ENCODE results near the gene STKLD1.
"Not testable (repeated sequence)": the region's sequence is repeated elsewhere in the genome, so short reads cannot be mapped to it uniquely, and the experiment has no call there.

Gene STKLD1

DNA sequence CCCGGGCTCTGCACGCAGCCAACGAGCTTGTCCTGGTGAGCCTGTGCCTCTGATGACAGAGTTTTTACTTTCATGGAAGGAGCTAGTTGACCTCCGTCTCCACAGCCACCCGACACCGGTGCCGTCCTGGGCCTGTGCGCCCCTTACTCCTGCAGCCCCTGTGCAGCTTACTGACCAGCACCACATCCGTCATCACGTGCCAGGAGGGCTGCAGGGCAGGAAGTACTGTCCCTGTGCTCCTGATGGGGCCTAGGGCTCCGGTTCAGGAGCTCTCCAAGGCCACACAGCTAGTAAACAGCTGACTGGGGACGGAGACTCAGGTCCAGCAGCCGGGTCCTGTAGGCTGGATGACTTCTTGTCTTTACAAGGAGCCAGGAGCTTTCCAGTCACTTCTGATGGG is 10.2 kb downstream of the STKLD1 start:
- DNase-seq: no peak

DNA sequence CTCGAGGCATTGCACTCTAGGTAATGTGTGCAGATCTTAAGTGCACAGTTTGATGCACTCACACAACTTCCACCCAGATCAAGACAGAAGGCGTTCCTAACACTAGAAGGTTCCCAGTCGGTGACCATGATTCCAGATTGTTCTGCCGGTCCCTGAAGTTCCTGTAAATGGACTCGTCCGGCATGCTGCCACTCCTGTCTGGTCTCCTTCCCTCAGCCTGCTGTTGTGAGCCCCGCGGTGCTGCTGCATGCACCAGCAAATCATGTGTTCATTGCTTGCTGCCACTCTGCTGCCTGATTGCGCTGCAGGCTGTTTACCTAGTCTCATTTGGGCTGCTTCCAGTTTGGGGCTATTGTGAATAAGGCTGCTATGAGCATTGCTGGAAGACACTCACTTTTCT is 11.5 kb downstream of the STKLD1 start:
- no peak for DNase-seq

DNA sequence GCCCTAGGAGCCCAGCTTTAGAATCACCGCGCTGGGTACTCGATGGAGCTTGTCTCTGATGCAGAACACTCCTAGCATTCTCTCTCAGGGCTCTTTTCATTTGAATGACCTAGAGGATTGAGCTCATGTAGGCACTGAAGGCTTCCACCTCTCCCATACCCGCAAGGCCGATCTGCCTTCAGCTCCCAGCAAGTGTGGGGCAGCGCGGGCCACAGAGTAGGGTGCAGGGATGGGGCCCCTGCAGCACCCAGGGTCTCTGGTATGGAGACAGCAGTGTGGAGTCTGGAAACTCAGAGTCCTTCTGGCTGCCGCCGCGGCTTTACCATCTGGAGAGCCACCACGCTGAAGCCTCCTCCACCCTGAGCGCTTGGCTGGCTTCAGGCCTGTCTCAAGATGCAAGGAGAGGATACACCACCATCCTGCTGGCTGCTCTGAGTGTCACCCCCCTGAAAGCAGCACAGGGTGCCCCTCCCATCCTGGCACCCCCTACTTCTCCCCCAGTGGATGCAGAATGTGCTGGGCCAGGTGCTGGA is 12.9 kb downstream of the STKLD1 start:
- DNase-seq: no peak

DNA sequence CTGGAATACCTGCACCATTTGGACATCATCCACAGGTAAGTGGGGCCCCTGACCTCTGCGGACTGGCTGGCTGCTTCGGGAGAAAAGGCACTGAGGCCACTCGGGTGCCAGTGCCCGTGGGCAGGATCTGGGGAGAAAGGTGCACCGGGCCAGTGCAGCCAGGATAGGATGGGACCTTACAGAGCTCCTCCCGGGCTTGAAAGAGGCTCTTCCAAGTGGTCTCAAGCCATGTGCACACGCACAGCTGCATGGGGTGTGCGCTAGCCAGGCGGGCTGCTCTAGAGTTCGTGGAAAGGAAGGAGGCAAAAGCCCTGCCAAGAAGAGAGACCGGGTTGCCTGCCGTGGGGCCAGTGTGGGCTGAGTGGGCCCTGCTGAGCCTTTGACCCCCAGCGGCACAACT is 13.4 kb downstream of the STKLD1 start:
- no peak for DNase-seq

DNA sequence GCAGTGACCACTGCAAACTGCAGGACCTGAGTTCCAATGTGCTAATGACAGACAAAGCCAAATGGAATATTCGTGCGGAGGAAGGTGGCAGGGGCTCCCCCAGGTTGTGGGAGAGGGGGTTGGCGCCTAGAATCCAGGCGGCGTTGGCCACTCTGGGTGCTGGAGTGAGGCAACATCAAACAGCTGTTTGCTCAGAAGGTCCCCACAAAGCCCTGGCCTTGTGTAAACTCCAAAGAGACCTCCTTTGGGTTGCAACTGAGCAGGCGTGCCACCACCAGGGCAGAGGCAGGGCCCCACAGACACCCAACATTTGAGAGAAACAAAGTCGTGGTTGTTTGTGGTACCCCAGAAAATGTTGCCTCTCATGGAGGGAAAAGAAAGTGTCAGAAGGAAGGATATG is 14.5 kb downstream of the STKLD1 start:
- no peak for DNase-seq

DNA sequence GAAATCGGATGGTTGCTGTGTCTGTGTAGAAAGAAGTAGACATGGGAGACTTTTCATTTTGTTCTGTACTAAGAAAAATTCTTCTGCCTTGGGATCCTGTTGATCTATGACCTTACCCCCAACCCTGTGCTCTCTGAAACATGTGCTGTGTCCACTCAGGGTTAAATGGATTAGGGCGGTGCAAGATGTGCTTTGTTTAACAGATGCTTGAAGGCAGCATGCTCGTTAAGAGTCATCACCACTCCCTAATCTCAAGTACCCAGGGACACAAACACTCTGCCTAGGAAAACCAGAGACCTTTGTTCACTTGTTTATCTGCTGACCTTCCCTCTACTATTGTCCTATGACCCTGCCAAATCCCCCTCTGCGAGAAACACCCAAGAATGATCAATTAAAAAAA is 15.3 kb downstream of the STKLD1 start:
- DNase-seq: not testable (repeated sequence)

DNA sequence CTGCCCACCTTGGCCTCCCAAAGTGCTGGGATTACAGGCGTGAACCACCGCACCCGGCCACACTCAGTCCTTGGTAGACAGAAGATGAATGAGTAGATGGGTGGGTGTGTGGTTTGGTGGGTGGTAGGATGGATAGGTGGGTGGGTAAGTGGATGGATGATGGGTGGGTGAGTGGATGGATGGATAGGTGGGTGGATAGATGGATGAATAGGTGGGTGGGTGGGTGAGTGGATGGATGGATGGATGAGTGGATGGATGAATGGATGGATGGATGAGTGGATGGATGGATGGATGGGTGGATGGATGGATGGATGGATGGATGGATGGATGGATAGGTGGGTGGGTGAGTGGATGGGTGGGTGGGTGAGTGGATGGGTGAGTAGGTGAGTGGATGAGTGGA is 16.1 kb downstream of the STKLD1 start:
- not testable (repeated sequence) for DNase-seq

DNA sequence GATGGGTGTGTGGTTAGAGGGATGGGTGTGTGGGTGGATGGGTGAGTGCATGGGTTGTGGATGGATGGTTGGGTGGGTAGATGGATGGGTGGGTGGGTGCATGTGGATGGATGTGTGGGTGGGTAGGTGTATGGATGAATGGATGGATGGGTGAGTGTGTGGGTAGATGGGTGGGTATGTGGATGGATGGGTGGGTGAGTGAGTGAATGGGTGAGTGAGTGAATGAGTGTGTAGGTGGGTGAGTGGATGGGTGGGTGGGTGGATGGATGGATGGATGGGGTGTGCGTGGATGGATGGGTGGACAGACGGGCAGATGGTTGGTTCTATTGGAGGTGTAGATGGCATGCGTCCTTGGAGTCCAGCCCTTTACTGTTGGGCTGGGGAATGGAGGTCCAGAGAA is 17.2 kb downstream of the STKLD1 start:
- DNase-seq: no peak

DNA sequence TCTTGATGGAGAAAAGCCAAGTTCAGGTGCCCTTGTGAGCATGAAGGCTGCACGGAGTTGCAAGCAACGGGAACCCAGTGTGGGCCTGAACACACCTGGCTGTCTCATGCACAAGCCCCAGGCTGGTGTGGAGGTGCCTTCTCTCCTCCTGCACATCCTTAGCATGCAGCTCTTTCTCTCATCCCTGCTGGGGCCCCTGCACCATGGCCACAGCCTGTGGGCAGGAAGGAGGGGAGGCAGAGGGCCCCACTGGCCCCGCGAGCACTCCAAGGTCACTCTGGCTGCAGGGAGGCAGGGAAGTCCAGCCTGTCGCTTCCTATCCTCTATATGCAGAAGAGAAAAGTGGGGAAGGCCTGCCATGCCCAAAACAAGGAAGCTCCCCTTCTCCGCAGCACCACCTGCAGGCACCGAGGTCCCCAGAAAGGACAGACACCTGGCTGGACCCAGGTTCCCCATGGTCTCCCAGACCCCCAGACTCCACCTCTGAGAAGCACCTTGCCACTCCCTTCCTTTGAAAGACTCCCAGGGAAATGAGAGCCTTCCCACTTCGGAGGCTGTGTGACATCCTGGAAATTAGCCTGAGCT is 18.6 kb downstream of the STKLD1 start:
- DNase-seq: no peak

DNA sequence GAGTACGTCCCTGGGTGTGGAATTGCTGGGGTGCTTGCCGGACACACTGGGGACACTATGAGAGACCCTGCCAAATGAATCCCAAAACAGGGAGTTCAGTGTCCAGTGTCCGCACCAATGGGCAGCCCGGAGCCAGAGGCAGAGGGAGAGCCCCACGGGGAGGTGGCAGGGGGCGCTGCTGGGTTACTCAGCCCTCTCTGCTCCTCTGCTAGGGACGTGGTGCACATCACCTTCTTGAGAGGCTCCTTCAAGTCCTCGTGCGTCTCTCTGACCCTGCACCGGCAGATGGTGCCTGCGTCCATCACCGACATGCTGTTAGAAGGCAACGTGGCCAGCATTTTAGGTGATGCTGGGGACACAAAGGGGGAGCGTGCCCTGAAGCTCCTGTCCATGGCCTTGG is 20.8 kb downstream of the STKLD1 start:
- no peak for DNase-seq

DNA sequence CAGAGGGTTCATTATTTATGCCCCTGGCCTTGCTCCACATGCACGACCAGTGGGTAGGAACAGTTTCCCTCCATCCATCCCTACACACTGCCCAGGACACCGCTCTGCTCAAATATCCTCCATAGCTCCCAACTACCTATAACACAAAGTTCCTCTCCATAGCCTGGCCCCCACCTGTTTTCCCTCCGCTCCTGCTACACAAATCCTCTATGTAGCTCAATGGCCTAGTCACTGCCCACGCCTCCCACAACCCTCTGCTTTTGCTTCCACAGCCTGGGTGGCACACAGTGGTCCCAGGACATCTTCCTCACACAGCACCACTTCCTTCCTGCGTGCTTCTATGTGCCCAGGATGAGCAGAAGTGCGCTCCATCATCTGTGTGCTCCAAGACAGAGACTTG is 21.2 kb downstream of the STKLD1 start:
- DNase-seq: no peak

DNA sequence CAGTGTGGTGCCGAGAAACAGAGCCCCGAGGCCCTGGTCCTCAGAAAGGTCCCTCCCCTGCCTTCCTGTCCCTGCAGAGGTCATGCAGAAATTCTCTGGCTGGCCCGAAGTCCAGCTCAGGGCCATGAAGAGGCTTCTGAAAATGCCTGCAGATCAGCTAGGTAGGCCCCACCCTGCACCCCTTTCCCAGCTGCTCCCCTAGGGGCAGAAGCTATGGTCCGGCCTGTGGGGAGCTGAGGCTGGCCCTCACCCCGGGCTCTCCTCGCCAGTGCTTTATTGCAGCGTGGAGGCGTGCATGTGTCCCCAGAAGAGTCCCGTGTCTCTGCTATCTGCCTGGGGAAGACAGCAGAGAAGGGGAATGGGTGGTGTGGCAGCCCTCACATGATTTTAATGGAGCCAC is 21.7 kb downstream of the STKLD1 start:
- DNase-seq: no peak

DNA sequence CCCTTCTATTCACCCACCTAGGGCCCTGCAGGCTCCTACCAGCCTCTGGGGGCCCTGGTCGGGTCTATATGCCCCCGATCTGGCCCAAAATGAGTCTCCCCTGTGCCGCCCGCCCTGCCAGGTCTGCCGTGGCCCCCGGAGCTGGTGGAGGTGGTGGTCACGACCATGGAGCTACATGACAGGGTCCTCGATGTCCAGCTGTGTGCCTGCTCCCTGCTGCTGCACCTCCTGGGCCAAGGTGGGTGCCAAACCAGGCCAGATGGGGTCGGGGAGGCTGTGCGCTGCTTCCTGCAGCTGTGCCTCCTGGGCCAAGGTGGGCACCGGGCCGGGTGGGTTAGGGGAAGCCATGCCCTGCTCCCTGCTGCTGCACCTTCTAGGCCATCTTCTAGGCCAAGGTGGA is 24.1 kb downstream of the STKLD1 start:
- no peak for DNase-seq

DNA sequence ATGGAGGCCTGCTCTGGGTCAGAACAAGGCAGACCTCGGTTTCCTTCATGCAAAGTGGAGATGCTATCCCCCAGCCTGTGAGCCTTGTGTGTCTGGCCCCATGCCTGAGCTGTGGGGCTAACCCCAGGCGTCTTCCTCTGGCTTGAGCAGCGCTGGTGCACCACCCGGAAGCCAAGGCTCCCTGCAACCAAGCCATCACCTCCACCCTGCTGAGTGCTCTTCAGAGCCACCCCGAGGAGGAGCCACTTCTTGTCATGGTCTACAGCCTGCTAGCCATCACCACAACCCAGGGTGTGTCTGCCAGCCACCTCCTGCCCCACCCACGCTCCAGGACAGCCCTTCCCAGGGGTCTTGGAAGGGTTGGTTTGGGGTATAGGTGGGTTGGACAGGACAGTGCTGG is 25.4 kb downstream of the STKLD1 start:
- DNase-seq: no peak

DNA sequence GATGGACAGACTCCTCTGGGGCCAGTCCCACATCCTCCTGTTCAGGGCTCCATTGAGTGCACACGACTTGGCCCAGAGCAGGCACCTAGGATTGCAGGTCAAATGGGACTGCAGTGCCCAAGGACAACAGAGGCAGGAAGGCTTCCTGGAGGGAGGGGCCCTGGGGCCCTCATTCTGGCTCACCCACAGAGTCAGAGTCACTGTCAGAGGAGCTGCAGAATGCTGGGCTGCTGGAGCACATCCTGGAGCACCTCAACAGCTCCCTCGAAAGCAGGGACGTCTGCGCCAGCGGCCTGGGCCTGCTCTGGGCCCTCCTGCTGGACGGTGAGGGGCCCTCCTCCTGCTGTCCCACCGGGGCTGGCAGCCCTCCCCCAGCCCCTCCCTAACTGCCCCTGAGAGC is 26.5 kb downstream of the STKLD1 start:
- no peak for DNase-seq

DNA sequence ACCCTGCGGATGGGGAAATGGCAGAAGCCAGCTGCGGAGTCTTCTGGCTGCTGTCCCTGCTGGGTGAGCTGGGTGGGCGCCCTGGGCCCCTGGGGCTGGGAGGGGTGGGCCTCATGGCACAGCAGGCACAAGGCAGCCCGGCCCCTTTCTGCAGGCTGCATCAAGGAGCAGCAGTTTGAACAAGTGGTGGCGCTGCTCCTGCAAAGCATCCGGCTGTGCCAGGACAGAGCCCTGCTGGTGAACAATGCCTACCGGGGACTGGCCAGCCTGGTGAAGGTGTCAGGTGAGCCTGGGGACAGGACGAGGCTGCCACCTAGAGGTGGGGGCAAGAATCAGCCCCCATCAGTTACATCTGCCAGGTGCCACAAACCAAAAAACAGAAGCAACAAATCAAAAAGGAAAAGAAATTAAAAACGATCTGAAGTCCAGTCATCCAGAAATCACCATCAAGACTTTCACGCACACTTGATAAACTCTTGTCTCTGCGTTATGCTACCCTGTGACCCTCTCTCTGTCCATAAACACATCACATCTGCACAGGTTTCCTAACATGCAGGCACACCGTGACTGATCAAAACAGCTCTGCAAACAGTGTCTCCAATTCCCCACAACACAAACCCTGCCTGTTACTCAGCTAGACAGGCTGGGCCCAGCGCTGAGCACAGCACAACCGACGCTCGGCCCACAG is 27.7 kb downstream of the STKLD1 start:
- DNase-seq: no peak

DNA sequence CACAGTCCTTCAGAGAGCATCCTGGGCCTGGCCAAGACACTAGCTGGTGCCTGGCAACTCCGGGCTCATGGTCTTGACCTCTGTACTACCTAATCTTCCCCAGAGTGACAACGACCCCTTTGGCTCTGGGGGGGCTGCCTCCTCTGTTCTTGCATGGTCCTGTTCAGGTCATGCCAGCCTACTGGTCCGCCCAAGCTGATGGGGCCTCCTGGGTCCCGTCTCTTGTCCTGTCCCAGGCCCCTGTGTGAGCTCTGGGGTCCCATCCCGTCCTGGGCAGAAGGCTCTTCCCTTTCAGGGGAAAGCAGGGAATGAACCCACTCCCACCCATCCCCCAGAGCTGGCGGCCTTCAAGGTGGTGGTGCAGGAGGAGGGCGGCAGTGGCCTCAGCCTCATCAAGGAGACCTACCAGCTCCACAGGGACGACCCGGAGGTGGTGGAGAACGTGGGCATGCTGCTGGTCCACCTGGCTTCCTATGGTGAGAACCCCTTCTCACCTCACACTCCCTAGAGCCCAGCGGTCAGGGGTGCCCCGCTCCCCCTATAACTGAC is 28.4 kb downstream of the STKLD1 start:
- no peak for DNase-seq

DNA sequence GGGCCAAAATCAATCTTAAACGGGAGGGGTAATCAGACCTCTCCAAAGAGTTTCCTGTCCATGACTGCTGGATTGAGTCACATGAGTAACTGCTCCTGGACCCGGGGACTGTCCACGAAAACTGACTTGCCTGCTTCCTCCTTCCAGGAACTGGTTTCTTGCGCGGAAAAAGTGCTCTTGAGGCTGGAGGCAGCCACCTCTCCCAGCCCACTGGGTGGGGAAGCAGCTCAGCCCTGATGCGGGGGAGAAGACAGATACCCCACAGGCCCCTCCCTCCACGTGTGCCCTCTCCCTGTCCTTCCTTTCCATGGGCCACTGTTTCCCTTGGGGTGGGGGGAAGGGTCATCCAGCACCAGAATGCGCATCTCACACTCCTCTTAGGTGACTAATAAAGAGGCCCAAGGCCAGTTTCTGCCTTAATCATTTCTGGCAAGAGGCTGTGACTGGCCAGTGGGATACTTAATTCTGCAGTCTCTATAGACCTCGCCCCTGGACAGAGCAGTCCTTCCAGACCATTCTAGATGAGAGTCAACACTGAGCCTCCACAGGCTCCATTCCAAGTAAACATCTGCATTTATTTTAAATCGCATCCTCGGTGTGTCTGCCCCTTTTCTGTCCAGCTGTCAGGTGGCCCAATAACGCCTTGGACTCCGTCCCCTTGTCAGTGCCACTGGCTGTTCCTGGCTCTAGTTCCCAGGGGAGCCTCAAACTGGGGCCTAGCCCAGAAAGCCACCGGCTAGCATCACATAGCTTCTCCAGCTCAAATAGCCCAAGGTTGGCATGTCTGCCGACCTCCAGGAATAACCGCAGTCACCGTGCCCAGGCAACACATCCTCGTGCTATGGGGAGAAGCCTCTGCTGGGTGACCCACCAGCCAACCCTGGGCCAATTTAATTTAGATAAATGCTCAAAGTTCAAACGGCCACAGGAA is 29.6 kb downstream of the STKLD1 start:
- DNase-seq: no peak

DNA sequence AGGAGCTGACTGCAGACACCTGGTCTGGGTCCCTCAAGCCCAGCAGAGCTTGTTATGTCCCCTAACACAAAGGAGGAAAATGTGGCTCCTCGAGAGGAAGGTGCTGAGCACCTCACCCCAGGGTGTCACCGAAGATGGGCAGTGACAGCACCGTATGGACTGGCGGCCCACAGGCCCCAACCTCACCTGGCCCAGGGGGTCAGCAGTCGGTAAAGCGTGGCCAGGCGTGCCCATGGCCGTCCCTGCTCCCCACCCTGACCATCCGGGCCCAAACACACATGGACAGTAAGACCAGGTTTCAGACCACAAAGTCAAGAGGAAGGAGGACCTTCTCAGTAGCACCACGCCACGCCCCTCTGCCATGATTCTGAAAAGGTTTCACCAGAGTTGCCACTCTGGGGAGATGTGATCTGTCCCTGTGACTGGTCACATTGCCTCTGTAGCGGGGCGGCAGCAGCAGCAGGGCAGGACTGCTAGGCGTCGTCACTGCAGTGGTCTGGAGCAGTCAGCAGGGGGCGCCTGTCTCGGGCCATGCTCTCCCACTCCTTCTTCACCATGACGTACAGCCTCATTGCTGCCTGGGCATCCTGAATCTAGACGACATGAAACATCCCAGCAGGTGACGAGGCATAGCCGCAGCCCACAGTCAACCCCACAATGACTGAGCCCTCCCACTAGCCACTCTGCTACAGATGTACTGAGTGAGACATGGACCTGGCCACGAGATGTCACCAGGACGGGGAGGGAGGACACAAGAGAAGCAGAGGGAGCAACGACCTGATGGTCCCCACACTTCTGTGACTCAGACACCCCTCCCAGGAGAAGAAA is 30.5 kb downstream of the STKLD1 start:
- peak; percentile 76 to 85 for DNase-seq

DNA sequence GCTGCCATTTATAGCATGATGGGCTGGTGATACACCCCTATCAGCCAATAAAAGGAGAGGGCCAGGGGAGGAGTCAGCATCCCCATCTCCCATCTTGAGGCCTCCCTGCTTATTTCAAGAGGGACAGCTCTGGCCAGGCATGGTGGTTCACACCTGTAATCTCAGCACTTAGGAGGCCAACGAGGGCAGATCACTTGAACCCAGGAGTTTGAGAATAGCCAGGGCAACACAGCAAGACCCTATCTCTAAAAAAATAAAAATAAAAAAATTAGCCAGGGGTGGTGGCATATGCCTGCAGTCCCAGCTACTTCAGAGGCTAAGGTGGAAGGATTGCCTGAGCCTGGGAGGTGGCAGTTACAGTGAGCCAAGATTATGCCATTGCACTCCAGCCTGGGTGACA is 31.9 kb downstream of the STKLD1 start:
- no peak for DNase-seq

DNA sequence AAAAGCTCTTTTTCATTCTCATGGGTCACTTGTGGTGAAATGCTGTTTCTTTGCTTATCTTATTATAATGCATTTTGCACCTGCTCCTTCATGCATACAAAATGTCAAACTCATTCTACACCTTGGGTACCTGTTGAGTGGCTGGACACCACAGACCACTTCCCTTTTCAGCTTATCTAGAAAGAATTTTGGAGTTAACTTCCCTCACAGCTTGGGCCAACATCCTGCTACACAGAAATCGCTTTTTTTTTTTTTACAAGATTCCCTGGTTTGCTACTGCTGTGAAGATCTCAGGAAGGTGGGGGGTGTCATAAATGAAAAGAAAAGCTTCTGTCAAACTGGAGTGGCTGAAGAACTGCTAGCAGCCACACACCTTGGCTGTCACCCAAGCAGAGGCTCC is 39.0 kb downstream of the STKLD1 start:
- DNase-seq: no peak
